PFSK-1 (cell line): ENCODE data around the gene NEURL2.

Experiments used
- FOXP2 ChIP-seq: optimal IDR thresholded peaks from 2 replicates; pipeline ENCODE3; 2011; ENCODE audit warnings: borderline replicate concordance, control low read depth, inconsistent platforms; ENCODE audit not compliant: insufficient read depth; ENCODE audit errors: extremely low read length, extremely low read depth
- POLR2AphosphoS5 ChIP-seq: IDR thresholded peaks from 2 replicates; pipeline ENCODE4 v1.6.1; 2012; ENCODE audit warnings: low read depth, mild to moderate bottlenecking, control low read depth, low read length, moderate library complexity
- REST ChIP-seq, 2 experiments: IDR thresholded peaks; 2 replicates each; pipeline versions ENCODE4 v1.6.1 to v1.8.0; 2011 to 2012; ENCODE audit warnings: low read depth in 2 of 2, low read length in 2 of 2, control low read depth in 1 of 2, inconsistent platforms in 1 of 2, mild to moderate bottlenecking in 1 of 2, moderate library complexity in 1 of 2; ENCODE audit not compliant: insufficient read depth in 1 of 2
- SIN3A ChIP-seq: IDR thresholded peaks from 2 replicates; pipeline ENCODE4 v1.6.1; 2012; ENCODE audit warnings: mild to moderate bottlenecking, low read length, moderate library complexity, borderline replicate concordance; ENCODE audit not compliant: insufficient read depth
- TAF1 ChIP-seq: IDR thresholded peaks from 2 replicates; pipeline ENCODE4 v1.6.1; 2012; ENCODE audit warnings: low read length, control low read depth, borderline replicate concordance; ENCODE audit not compliant: insufficient read depth

NEURL2 gene

GRCh38 chr20:45911486-45912343 is 20.7 kb upstream of the NEURL2 start, which contains the start of gene PLTP:
Gene PLTP (minus strand): TSS chr20:45912155. CDS start chr20:45911452, 703 bp downstream.
- TF ChIP-seq POLR2AphosphoS5 (no peak), SIN3A (no peak), TAF1 (no peak), FOXP2 (no peak), REST (IDR thresholded peaks at IDR 0.05; ENCODE audit: insufficient read depth in 1 of 2, low read depth in 2 of 2, low read length in 2 of 2) (no peak)

GRCh38 chr20:45910670-45911485 is 19.9 kb upstream of the NEURL2 start:
- TF ChIP-seq FOXP2 (no peak), REST (IDR thresholded peaks at IDR 0.05; ENCODE audit: insufficient read depth in 1 of 2, low read depth in 2 of 2, low read length in 2 of 2) (no peak), TAF1 (no peak), POLR2AphosphoS5 (no peak), SIN3A (no peak)

GRCh38 chr20:45909817-45910669 is 19.0 kb upstream of the NEURL2 start:
- TF ChIP-seq TAF1 (no peak), POLR2AphosphoS5 (no peak), REST (IDR thresholded peaks at IDR 0.05; ENCODE audit: insufficient read depth in 1 of 2, low read depth in 2 of 2, low read length in 2 of 2) (no peak), SIN3A (no peak), FOXP2 (no peak)

- TF ChIP-seq FOXP2, result no peak
- TF ChIP-seq POLR2AphosphoS5, result no peak
- TF ChIP-seq TAF1, result no peak
- TF ChIP-seq SIN3A, result no peak
- no peak for TF ChIP-seq REST (IDR thresholded peaks at IDR 0.05; ENCODE audit: insufficient read depth in 1 of 2, low read depth in 2 of 2, low read length in 2 of 2)
Measured at GRCh38 chr20:45909336-45909808, 18.4 kb upstream of the NEURL2 start.
